Uterus (tissue), 4 donors: Measurements from ENCODE around the gene CORO7. TPM values are rescaled to one million over a fixed set of nuclear protein-coding genes. Genes with fewer than 3 reads are reported as not detected.
A peak's percentile ranks its signal among the peaks of the same experiment; 100 is the strongest.

Source experiments
- DNase-seq, 2 donors: peaks; one replicate each; pipeline ENCODE4 v3.0.0-alpha.2; 2019 to 2020
- H3K27ac ChIP-seq, 2 donors: fragments of 200-600 bp; sonication (generic); 1 replicate in 1 of 2; 2 replicates in 1 of 2; pipeline ENCODE4 v1.5.1; 2016 to 2018
- H3K27me3 ChIP-seq, 2 donors: fragments of 200-600 bp; sonication (generic); one replicate each; pipeline ENCODE4 v1.5.1; 2018 to 2019; ENCODE audit warnings: control low read depth in 1 of 2
- H3K36me3 ChIP-seq, 2 donors: fragments of 200-600 bp; sonication (generic); one replicate each; pipeline ENCODE4 v1.5.1; 2019; ENCODE audit warnings: control low read depth in 1 of 2
- H3K4me1 ChIP-seq, 2 donors: fragments of 200-600 bp; sonication (generic); one replicate each; pipeline ENCODE4 v1.5.1; 2018 to 2019; ENCODE audit warnings: control low read depth in 1 of 2
- H3K4me3 ChIP-seq, 2 donors: fragments of 200-600 bp; sonication (generic); 1 replicate in 1 of 2; 2 replicates in 1 of 2; pipeline ENCODE4 v1.5.1; 2018 to 2019; ENCODE audit warnings: mild to moderate bottlenecking in 1 of 2
- H3K9me3 ChIP-seq, 2 donors: fragments of 200-600 bp; sonication (generic); one replicate each; pipeline ENCODE4 v1.5.1; 2019; ENCODE audit warnings: control low read depth in 1 of 2
- CTCF ChIP-seq, 4 experiments: fragments of 200-600 bp in 2 of 4; fragments of 450-650 bp in 2 of 4; sonication (generic) in 2 of 4; IDR thresholded peaks; one replicate each; pipeline ENCODE4 v1.5.1; 2016 to 2019; ENCODE audit warnings: antibody characterized with exemption in 4 of 4, mild to moderate bottlenecking in 2 of 4, moderate library complexity in 1 of 4
- POLR2A ChIP-seq, 2 donors: fragments of 450-650 bp; IDR thresholded peaks; one replicate each; pipeline ENCODE4 v1.6.1; 2016; ENCODE audit warnings: antibody characterized with exemption in 2 of 2, mild to moderate bottlenecking in 1 of 2, moderate library complexity in 1 of 2
- intact Hi-C: fragments of 100-400 bp; cut with DNase I; formaldehyde crosslinking; loops from one replicate; pipeline ENCODE4 v1.15.1; 2023; ENCODE audit warnings: low total_unique reads
- total RNA-seq, 4 donors: library from RNA; depleted of rRNA in 3 of 4; stranded (reverse); fragments of >200 nt in 3 of 4; gene quantifications; one replicate each; pipeline versions ENCODE4 v1.1.0 to v1.2.4, GENCODE V29; 2014 to 2023
- donor health status: DM: yes; HTN: yes; CAD: no.

Gene CORO7
- total RNA-seq, 4 donors from 2014 or later = 13.8 to 52.1 (median 30.0) TPM

DNA sequence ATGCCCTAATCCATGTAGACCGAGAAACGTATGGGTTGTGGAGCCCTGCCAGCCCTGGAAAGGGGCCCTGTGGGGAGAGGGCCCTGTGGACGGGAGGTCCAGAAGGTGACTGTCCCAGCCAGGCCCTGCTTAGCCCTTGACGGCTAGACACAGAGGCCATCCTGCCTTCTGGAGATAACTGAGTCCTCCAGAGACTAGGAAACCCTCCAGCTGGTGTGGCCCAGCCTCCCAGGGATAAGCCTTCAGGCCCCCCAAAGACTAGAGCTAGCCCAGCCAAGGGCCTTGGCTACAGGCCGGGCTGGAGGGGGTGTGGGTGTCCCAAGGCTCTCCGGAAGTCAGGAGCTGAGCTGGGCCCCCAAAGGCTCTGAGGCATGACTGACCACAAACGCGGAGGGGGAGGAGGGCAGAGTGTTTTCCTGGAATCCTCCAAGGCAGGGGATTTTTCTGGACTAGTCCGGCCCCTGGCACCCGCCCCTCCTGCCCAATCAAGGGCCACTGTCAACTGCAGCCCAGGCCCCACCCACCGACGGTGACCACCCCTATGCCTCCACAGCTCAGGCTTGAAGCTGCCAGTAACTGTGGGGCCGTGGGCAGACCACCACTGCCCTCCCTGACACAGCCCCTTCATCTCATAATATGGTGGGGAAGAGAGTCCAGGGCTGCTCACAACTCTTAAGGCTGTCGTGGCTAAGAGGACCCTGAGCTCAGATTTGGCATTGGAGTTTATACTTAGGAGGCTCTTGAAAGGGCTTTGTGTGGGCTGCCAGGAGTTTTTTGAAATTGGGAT, 45.6 kb downstream of the CORO7 start:
- no peaks in the 10 kb centered on the region for H3K9me3 ChIP-seq
- TF ChIP-seq CTCF (IDR thresholded peaks at IDR 0.05) = no peak
- no peak for TF ChIP-seq POLR2A (IDR thresholded peaks at IDR 0.05)
- DNase-seq = peak; percentile 76 to 88
- H3K4me3 ChIP-seq = peak overlapping the region in 1 of 2 donors; percentile 63
- H3K4me1 ChIP-seq = peaks cover 0 to 13% of the 10 kb centered on the region in 2 donors
- no peaks in the 10 kb centered on the region for H3K36me3 ChIP-seq
- H3K27ac ChIP-seq = peak overlapping the region; percentile 96 to 97
- intact Hi-C loops = no loop called here
- H3K27me3 ChIP-seq = no peaks in the 10 kb centered on the region

DNA sequence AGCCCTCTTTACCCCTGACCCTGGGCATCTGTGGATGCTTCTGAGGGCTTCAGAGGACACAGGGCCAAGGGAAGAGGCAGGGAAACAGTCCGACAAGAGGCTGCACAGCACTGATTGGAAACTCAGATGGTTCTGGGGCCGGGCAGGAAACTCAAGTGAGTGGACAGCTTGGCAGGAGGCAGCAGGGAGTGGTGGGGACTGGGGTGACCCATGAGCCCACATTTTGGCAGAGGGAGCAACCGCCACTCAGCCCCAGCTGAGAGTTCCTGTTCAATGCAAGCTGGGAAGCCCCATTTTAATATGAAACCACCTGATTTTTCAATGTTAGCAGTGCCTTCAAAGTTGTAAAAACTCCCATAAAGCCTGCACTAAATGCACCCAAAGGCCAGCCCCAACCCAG, 46.2 kb downstream of the CORO7 start:
- intact Hi-C loops = no loop called here
- Histone ChIP-seq H3K27ac (peak overlapping the region; percentile 96 to 97), H3K4me3 (no peak overlapping the region), H3K4me1 (peaks cover 0 to 13% of the 10 kb centered on the region in 2 donors), H3K9me3 (no peaks in the 10 kb centered on the region), H3K27me3 (no peaks in the 10 kb centered on the region), H3K36me3 (no peaks in the 10 kb centered on the region)
- TF ChIP-seq CTCF (IDR thresholded peaks at IDR 0.05) (no peak), POLR2A (IDR thresholded peaks at IDR 0.05) (no peak)
- no peak for DNase-seq

GRCh38 chr16:4369007-4369733, 47.2 kb downstream of the CORO7 start:
- Histone ChIP-seq H3K4me3 (no peak overlapping the region), H3K4me1 (peaks cover 0 to 7% of the 10 kb centered on the region in 2 donors), H3K27me3 (no peaks in the 10 kb centered on the region), H3K9me3 (no peaks in the 10 kb centered on the region), H3K36me3 (no peaks in the 10 kb centered on the region), H3K27ac (peak overlapping the region in 1 of 2 donors; percentile 97)
- DNase-seq = no peak
- TF ChIP-seq POLR2A (IDR thresholded peaks at IDR 0.05) = no peak
- no peak for TF ChIP-seq CTCF (IDR thresholded peaks at IDR 0.05)
- intact Hi-C loops = no loop called here

GRCh38 chr16:4367393-4367856, 49.0 kb downstream of the CORO7 start:
- no peaks in the 10 kb centered on the region for H3K36me3 ChIP-seq
- H3K4me1 ChIP-seq = peaks cover 0 to 6% of the 10 kb centered on the region in 2 donors
- no peaks in the 10 kb centered on the region for H3K9me3 ChIP-seq
- intact Hi-C loops = no loop called here
- no peak overlapping the region for H3K4me3 ChIP-seq
- TF ChIP-seq CTCF (IDR thresholded peaks at IDR 0.05) = no peak
- no peak overlapping the region for H3K27ac ChIP-seq
- no peak for DNase-seq
- H3K27me3 ChIP-seq = no peaks in the 10 kb centered on the region

DNA sequence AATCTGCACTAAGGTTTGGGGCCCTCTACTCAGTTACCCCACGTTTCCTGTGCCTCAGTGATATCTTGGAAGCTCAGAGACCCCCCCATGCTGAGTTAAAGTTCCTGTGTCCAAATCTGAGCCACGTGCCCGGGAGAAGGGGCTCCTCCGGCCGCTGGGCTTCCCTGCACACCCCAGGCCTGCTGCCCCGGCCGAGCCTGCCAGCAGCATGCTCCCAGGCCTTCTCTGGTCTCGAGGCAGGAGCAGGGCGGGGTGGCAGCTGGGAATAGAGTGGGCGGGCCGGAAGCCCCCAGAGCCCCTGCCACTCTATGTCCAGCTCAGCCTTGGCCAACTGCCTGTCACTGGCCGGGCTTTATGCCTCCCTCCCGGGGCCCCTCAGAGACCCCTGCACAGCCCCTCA, 50.4 kb downstream of the CORO7 start:
- Histone ChIP-seq H3K4me3 (no peak overlapping the region), H3K36me3 (no peaks in the 10 kb centered on the region), H3K9me3 (no peaks in the 10 kb centered on the region), H3K4me1 (peaks cover 0 to 2% of the 10 kb centered on the region in 2 donors), H3K27me3 (no peaks in the 10 kb centered on the region), H3K27ac (no peak overlapping the region)
- intact Hi-C loops = no loop called here
- no peak for DNase-seq
- no peak for TF ChIP-seq POLR2A (IDR thresholded peaks at IDR 0.05)
- TF ChIP-seq CTCF (IDR thresholded peaks at IDR 0.05) = no peak
